ENCODE measurements around the gene ATF6. TPM values are rescaled to one million over a fixed set of nuclear protein-coding genes. Genes with fewer than 3 reads are reported as not detected.
"Not testable (repeated sequence)": the region's sequence is repeated elsewhere in the genome, so short reads cannot be mapped to it uniquely, and the experiment has no call there.

The ATF6 gene
- total RNA-seq, 1 experiment from 2014 or later = 36.5 TPM

DNA sequence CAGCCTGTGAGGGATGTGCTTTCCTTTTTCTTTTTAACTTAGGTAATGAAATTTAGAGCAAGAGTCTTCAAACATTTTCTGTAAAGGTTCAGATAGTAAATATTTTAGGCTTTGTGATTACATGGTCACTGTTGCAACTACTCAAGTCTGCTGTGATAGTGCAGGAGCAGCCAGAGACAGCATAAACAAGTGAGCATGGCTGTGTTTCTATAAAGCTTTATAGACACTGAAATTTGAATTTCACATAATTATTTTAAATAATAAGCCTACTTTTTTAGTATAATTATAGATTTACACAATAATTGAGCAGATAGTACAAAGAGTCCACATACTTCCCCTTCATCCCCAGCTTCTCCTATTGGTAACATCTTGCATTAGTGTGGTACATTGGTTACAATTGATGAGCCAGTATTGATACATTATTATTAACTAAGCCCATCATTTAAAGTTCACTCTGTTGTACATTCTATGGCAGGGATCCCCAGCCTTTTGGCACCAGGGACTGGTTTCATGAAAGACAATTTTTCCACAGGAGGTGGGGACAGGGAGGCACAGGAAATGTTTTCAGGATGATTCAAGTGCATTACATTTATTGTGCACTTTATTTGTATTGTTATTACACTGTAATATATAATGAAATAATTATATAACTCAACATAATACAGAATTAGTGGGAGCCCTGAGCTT, 3.0 kb downstream of the ATF6 start:
- Histone ChIP-seq H3K36me3 (ENCODE audit: insufficient read depth, low read length) (peaks cover 15% of the 10 kb centered on the region; the same call in 1 of the 2 replicates), H3K4me2 (ENCODE audit: low read depth, low read length, poor library complexity, severe bottlenecking) (peak overlapping the region; percentile 88), H3K4me3 (ENCODE audit: low read length) (no peak overlapping the region), H3K27me3 (ENCODE audit: low read length) (no peaks in the 10 kb centered on the region), H3K27ac (ENCODE audit: low read length) (no peak overlapping the region), H3K4me1 (ENCODE audit: low read length) (peaks cover 65% of the 10 kb centered on the region), H3K9me3 (ENCODE audit: low read length) (no peaks in the 10 kb centered on the region), H4K20me1 (ENCODE audit: insufficient read depth, low read depth, low read length) (no peaks in the 10 kb centered on the region; the same call in 1 of the 2 replicates), H3K79me2 (ENCODE audit: low read length) (peaks cover 87% of the 10 kb centered on the region), H3K9me2 (replicated peaks; ENCODE audit: insufficient read depth, low read length) (no peaks in the 10 kb centered on the region), H2AFZ (ENCODE audit: low read length) (no peak overlapping the region), H3K9ac (ENCODE audit: low read length) (no peak overlapping the region)
- DNase-seq = no peak

- not testable (repeated sequence) for H3K9me2 ChIP-seq (replicated peaks; ENCODE audit: insufficient read depth, low read length); DNase-seq; H4K20me1 ChIP-seq (ENCODE audit: insufficient read depth, low read depth, low read length); H2AFZ ChIP-seq (ENCODE audit: low read length); H3K9ac ChIP-seq (ENCODE audit: low read length); H3K27me3 ChIP-seq (ENCODE audit: low read length); H3K4me3 ChIP-seq (ENCODE audit: low read length); H3K27ac ChIP-seq (ENCODE audit: low read length); H3K9me3 ChIP-seq (ENCODE audit: low read length)
- H3K4me1 ChIP-seq (ENCODE audit: low read length) = peaks cover 70% of the 10 kb centered on the region
- peaks cover 92% of the 10 kb centered on the region for H3K79me2 ChIP-seq (ENCODE audit: low read length)
- H3K36me3 ChIP-seq (ENCODE audit: insufficient read depth, low read length) = peaks cover 17% of the 10 kb centered on the region; the same call in 1 of the 2 replicates
- peak overlapping the region; percentile 11 for H3K4me2 ChIP-seq (ENCODE audit: low read depth, low read length, poor library complexity, severe bottlenecking)
Observed at GRCh38 chr1:161769673-161770045, 3.5 kb downstream of the ATF6 start.

DNA sequence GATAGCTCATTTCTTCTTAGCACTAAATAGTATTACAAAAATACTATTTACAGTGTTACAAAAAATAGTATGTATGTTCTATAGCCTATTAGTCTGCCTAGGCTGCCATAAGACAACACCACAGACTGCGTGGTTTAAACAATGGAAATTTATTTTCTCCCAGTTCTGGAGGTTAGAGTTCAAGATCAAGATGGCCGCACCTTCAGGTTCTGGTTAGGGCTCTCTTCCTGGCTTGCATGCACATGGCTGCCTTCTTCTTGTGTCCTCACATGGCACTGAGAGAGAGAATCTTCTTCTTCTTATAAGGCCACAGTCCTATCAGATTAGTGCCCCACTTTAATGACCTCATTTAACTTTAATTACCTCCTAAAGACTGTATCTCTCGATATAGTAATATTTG, 4.1 kb downstream of the ATF6 start:
- Histone ChIP-seq H3K4me3 (ENCODE audit: low read length) (no peak overlapping the region), H3K27ac (ENCODE audit: low read length) (no peak overlapping the region), H2AFZ (ENCODE audit: low read length) (no peak overlapping the region), H3K9ac (ENCODE audit: low read length) (no peak overlapping the region), H3K4me1 (ENCODE audit: low read length) (peaks cover 69% of the 10 kb centered on the region), H3K4me2 (ENCODE audit: low read depth, low read length, poor library complexity, severe bottlenecking) (peak overlapping the region; percentile 11), H3K9me2 (replicated peaks; ENCODE audit: insufficient read depth, low read length) (no peaks in the 10 kb centered on the region), H3K36me3 (ENCODE audit: insufficient read depth, low read length) (peaks cover 20% of the 10 kb centered on the region; the same call in 1 of the 2 replicates), H4K20me1 (ENCODE audit: insufficient read depth, low read depth, low read length) (no peaks in the 10 kb centered on the region; the same call in 1 of the 2 replicates), H3K27me3 (ENCODE audit: low read length) (no peaks in the 10 kb centered on the region), H3K79me2 (ENCODE audit: low read length) (peaks cover 98% of the 10 kb centered on the region), H3K9me3 (ENCODE audit: low read length) (no peaks in the 10 kb centered on the region)
- no peak for DNase-seq

- Histone ChIP-seq H3K27ac (ENCODE audit: low read length) (no peak overlapping the region), H3K4me1 (ENCODE audit: low read length) (peaks cover 65% of the 10 kb centered on the region)
Observed at GRCh38 chr1:161771161-161771560, 5.0 kb downstream of the ATF6 start.

DNA sequence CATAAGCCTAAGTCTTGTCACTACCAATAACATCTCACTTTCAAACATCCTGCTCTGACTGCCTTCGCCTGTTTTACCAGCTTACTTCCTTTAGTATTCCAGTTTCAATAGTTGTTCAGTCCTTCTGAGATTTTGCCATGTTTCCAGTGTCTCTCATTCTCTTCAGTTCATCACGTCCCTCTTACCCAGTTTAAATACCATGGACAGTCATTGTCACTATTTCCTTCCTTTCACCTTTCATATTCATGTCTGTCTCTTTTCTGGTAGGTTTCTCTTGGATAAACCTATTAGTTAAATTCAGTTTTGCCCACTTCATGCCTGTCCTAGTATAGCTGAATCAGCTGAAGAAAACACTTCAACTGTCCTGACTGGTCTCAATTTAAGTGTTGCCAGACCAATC, 5.9 kb downstream of the ATF6 start:
- Histone ChIP-seq H3K4me1 (ENCODE audit: low read length) (peaks cover 70% of the 10 kb centered on the region), H3K9me2 (replicated peaks; ENCODE audit: insufficient read depth, low read length) (no peaks in the 10 kb centered on the region), H3K27ac (ENCODE audit: low read length) (0 out of 2 replicates have a peak overlapping the region, but pooled peaks have one; percentile 3)

More at GRCh38 chr1:161771161-161771560, 5.0 kb downstream of the ATF6 start:
- Histone ChIP-seq H3K9me2 (replicated peaks; ENCODE audit: insufficient read depth, low read length) (no peaks in the 10 kb centered on the region), H3K27me3 (ENCODE audit: low read length) (no peaks in the 10 kb centered on the region), H3K9ac (ENCODE audit: low read length) (peak overlapping the region; percentile 2; the same call in 1 of the 2 replicates), H3K4me3 (ENCODE audit: low read length) (no peak overlapping the region), H3K36me3 (ENCODE audit: insufficient read depth, low read length) (peaks cover 20% of the 10 kb centered on the region; the same call in 1 of the 2 replicates), H3K9me3 (ENCODE audit: low read length) (no peaks in the 10 kb centered on the region), H4K20me1 (ENCODE audit: insufficient read depth, low read depth, low read length) (no peaks in the 10 kb centered on the region; the same call in 1 of the 2 replicates), H2AFZ (ENCODE audit: low read length) (no peak overlapping the region), H3K79me2 (ENCODE audit: low read length) (peaks cover 100% of the 10 kb centered on the region), H3K4me2 (ENCODE audit: low read depth, low read length, poor library complexity, severe bottlenecking) (peak overlapping the region; percentile 11)
- DNase-seq = no peak

DNA sequence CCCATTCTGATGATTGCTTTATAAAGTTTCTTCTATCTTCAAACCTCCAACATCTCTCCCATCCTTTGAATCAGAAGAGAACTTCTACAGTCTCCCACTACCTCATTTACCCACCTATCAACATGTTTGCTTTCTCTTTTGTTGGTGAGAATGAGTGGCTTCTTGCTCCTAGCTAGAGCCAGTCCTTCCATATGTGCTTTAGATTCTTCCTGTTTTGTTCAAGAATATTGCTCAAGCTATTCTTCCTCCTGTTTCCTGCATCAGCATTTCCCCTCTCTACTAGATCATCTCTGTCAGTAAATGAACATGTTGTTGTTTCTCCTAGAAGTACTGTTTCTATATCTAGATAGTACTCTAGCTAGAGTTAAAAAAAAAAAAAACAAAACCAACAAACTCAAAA, 6.3 kb downstream of the ATF6 start:
- Histone ChIP-seq H4K20me1 (ENCODE audit: insufficient read depth, low read depth, low read length) (no peaks in the 10 kb centered on the region; the same call in 1 of the 2 replicates), H3K9me2 (replicated peaks; ENCODE audit: insufficient read depth, low read length) (no peaks in the 10 kb centered on the region), H3K36me3 (ENCODE audit: insufficient read depth, low read length) (peaks cover 20% of the 10 kb centered on the region; the same call in 1 of the 2 replicates), H3K79me2 (ENCODE audit: low read length) (peaks cover 100% of the 10 kb centered on the region), H3K9ac (ENCODE audit: low read length) (no peak overlapping the region), H3K27ac (ENCODE audit: low read length) (peak overlapping the region; percentile 3; the same call in 1 of the 2 replicates), H2AFZ (ENCODE audit: low read length) (no peak overlapping the region), H3K4me2 (ENCODE audit: low read depth, low read length, poor library complexity, severe bottlenecking) (no peak overlapping the region), H3K27me3 (ENCODE audit: low read length) (no peaks in the 10 kb centered on the region), H3K4me3 (ENCODE audit: low read length) (no peak overlapping the region), H3K9me3 (ENCODE audit: low read length) (no peaks in the 10 kb centered on the region), H3K4me1 (ENCODE audit: low read length) (peaks cover 70% of the 10 kb centered on the region)
- DNase-seq = no peak

More for the DNA sequence above, 5.9 kb downstream of the ATF6 start:
- H2AFZ ChIP-seq (ENCODE audit: low read length) = no peak overlapping the region
- H3K4me3 ChIP-seq (ENCODE audit: low read length) = no peak overlapping the region
- peaks cover 20% of the 10 kb centered on the region; the same call in 1 of the 2 replicates for H3K36me3 ChIP-seq (ENCODE audit: insufficient read depth, low read length)
- peak overlapping the region; percentile 11 for H3K4me2 ChIP-seq (ENCODE audit: low read depth, low read length, poor library complexity, severe bottlenecking)
- no peak for DNase-seq
- H3K9me3 ChIP-seq (ENCODE audit: low read length) = no peaks in the 10 kb centered on the region
- no peak overlapping the region for H3K9ac ChIP-seq (ENCODE audit: low read length)
- H3K79me2 ChIP-seq (ENCODE audit: low read length) = peaks cover 100% of the 10 kb centered on the region
- no peaks in the 10 kb centered on the region; the same call in 1 of the 2 replicates for H4K20me1 ChIP-seq (ENCODE audit: insufficient read depth, low read depth, low read length)
- H3K27me3 ChIP-seq (ENCODE audit: low read length) = no peaks in the 10 kb centered on the region

DNA sequence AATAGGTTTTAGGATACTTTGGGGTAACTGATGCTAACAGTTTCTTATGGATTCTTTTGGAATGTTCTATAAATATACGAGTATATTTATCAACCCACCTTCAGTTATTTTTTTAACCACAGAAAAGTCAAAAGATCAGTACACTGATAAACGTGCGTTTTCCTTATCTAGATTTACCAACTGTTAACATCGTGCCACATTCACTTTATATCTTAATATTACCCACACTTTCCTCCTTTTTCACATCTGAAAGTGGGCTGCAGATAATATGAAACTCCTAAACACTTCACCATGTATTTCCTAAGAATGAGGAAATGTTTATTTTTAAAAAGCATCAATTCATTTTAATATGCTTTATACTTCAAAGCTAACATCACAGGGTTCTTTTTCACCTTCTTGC, 7.7 kb downstream of the ATF6 start:
- Histone ChIP-seq H3K9ac (ENCODE audit: low read length) (no peak overlapping the region), H3K4me2 (ENCODE audit: low read depth, low read length, poor library complexity, severe bottlenecking) (no peak overlapping the region), H3K27me3 (ENCODE audit: low read length) (no peaks in the 10 kb centered on the region), H2AFZ (ENCODE audit: low read length) (no peak overlapping the region), H3K4me1 (ENCODE audit: low read length) (peaks cover 71% of the 10 kb centered on the region), H4K20me1 (ENCODE audit: insufficient read depth, low read depth, low read length) (no peaks in the 10 kb centered on the region; the same call in 1 of the 2 replicates), H3K9me2 (replicated peaks; ENCODE audit: insufficient read depth, low read length) (no peaks in the 10 kb centered on the region), H3K9me3 (ENCODE audit: low read length) (no peaks in the 10 kb centered on the region), H3K79me2 (ENCODE audit: low read length) (peaks cover 100% of the 10 kb centered on the region), H3K4me3 (ENCODE audit: low read length) (no peak overlapping the region), H3K27ac (ENCODE audit: low read length) (no peak overlapping the region), H3K36me3 (ENCODE audit: insufficient read depth, low read length) (peaks cover 18% of the 10 kb centered on the region; the same call in 1 of the 2 replicates)
- DNase-seq = no peak

DNA sequence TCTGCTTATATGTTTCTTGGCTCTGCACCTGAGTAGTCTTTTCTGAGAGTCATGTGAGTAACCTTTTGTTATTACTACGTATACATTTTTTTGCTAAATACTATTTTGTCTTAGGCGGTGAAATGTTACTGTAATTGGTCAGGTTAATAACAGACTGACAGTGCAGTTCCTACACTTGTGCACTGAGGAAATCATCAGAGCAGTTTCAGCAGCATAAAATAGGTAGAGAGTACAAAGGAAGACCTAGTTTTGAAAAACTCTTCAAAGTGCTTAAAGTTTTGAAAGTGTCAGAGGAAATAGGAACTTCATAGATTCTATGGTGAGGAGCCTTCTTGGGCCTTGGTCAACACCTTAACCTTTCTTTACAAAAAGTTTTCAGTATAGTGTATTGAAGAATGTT, 11.1 kb downstream of the ATF6 start:
- Histone ChIP-seq H3K4me3 (ENCODE audit: low read length) (no peak overlapping the region), H3K36me3 (ENCODE audit: insufficient read depth, low read length) (peaks cover 28% of the 10 kb centered on the region; the same call in 1 of the 2 replicates), H3K4me1 (ENCODE audit: low read length) (peaks cover 70% of the 10 kb centered on the region), H3K27me3 (ENCODE audit: low read length) (no peaks in the 10 kb centered on the region), H2AFZ (ENCODE audit: low read length) (no peak overlapping the region), H3K79me2 (ENCODE audit: low read length) (peaks cover 96% of the 10 kb centered on the region), H3K9me3 (ENCODE audit: low read length) (no peaks in the 10 kb centered on the region), H3K4me2 (ENCODE audit: low read depth, low read length, poor library complexity, severe bottlenecking) (peak overlapping the region; percentile 36), H3K27ac (ENCODE audit: low read length) (peak overlapping the region; percentile 48), H3K9me2 (replicated peaks; ENCODE audit: insufficient read depth, low read length) (no peaks in the 10 kb centered on the region), H3K9ac (ENCODE audit: low read length) (no peak overlapping the region), H4K20me1 (ENCODE audit: insufficient read depth, low read depth, low read length) (no peaks in the 10 kb centered on the region)
- no peak for DNase-seq
